ENCODE measurements around the gene TP53I11. TPM values are rescaled to one million over a fixed set of nuclear protein-coding genes. Genes with fewer than 3 reads are reported as not detected.

The TP53I11 gene
- polyA plus RNA-seq, 1 donor (not counting 4 experiments of a cell fraction or from before 2014, with no cell fraction given), result 21.4 TPM

DNA sequence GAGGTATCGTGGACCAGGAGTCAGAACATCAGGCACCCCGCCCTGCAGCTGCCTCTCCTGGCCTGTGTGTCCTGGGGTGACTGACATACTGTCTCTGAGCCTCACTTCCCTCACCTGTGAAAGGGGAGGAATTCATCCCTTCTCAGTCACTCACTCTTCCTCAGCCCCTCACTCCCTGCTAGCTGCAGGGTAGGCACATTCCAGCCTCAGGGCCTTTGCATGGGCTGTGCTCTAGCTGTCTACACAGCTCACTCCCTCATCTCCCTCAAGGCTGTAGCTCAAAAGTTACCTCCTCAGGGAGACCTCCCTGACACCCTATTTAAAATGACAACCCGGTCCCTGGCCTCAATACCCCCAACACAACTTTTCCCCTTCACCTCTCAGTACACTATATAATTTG is 2.5 kb downstream of the TP53I11 start:
- TF ChIP-seq CTCF (optimal IDR thresholded peaks at IDR 0.05 in 1 of 3, IDR thresholded peaks at IDR 0.05 in 1 of 3, conservative IDR thresholded peaks at IDR 0.05 in 1 of 3; ENCODE audit: extremely low read depth in 1 of 3, insufficient read depth in 2 of 3, low read length in 3 of 3) (no peak), EZH2 (IDR thresholded peaks at IDR 0.05; ENCODE audit: low read length) (no peak)
- no peak overlapping the region for H3K27ac ChIP-seq (ENCODE audit: control insufficient read depth, insufficient read depth, low read length)
- H3K9me1 ChIP-seq (ENCODE audit: control insufficient read depth, extremely low read depth, insufficient read depth, low read length), result no peaks in the 10 kb centered on the region
- no peak overlapping the region for H3K9ac ChIP-seq (ENCODE audit: control insufficient read depth, extremely low read depth, insufficient read depth, low read length)
- no peak for FAIRE-seq
- peaks cover 24% of the 10 kb centered on the region for H3K4me1 ChIP-seq (ENCODE audit: control insufficient read depth, extremely low read depth, insufficient read depth, low read length)
- no peaks in the 10 kb centered on the region for H3K9me3 ChIP-seq (ENCODE audit: control insufficient read depth, low read depth, low read length)
- H2AFZ ChIP-seq (ENCODE audit: control insufficient read depth, low read length), result no peak overlapping the region
- peaks cover 7 to 8% of the 10 kb centered on the region in 2 experiments for H3K36me3 ChIP-seq (ENCODE audit: control insufficient read depth in 2 of 2, extremely low read depth in 1 of 2, insufficient read depth in 2 of 2, low read length in 2 of 2)
- peaks cover 5% of the 10 kb centered on the region for H3K79me2 ChIP-seq (ENCODE audit: control insufficient read depth, insufficient read depth, low read length)
- H3K4me3 ChIP-seq (ENCODE audit: control insufficient read depth in 2 of 3, extremely low read depth in 1 of 3, insufficient read depth in 2 of 3, low read depth in 1 of 3, low read length in 3 of 3), result no peak overlapping the region
- H3K27me3 ChIP-seq (ENCODE audit: control insufficient read depth, extremely low read depth, insufficient read depth, low read length), result no peaks in the 10 kb centered on the region
- no peak overlapping the region for H3K4me2 ChIP-seq (ENCODE audit: control insufficient read depth, extremely low read depth, insufficient read depth, low read depth, low read length)
- H4K20me1 ChIP-seq (ENCODE audit: control insufficient read depth, extremely low read depth, insufficient read depth, low read length), result peaks cover 13% of the 10 kb centered on the region
- dilution Hi-C loops (cut with MboI; ENCODE audit: extremely low pct_ligation_motif_present, low sequenced_read_pairs), result loop anchor here (25.0 kb wide), 1 partner anchor 389 kb away; no protein-coding TSS in a partner anchor
- DNase-seq (ENCODE audit: low read depth, low spot score), result no peak

- dilution Hi-C loops (cut with MboI; ENCODE audit: extremely low pct_ligation_motif_present, low sequenced_read_pairs), result loop anchor here (25.0 kb wide), 1 partner anchor 390 kb away; no protein-coding TSS in a partner anchor
- no peak for TF ChIP-seq CTCF (optimal IDR thresholded peaks at IDR 0.05 in 1 of 3, IDR thresholded peaks at IDR 0.05 in 1 of 3, conservative IDR thresholded peaks at IDR 0.05 in 1 of 3; ENCODE audit: extremely low read depth in 1 of 3, insufficient read depth in 2 of 3, low read length in 3 of 3)
- no peak for TF ChIP-seq EZH2 (IDR thresholded peaks at IDR 0.05; ENCODE audit: low read length)
- Histone ChIP-seq H4K20me1 (ENCODE audit: control insufficient read depth, extremely low read depth, insufficient read depth, low read length) (peaks cover 19% of the 10 kb centered on the region), H3K4me1 (ENCODE audit: control insufficient read depth, extremely low read depth, insufficient read depth, low read length) (peaks cover 20% of the 10 kb centered on the region), H3K36me3 (ENCODE audit: control insufficient read depth in 2 of 2, extremely low read depth in 1 of 2, insufficient read depth in 2 of 2, low read length in 2 of 2) (peaks cover 7 to 8% of the 10 kb centered on the region in 2 experiments), H3K9me3 (ENCODE audit: control insufficient read depth, low read depth, low read length) (no peaks in the 10 kb centered on the region), H3K4me2 (ENCODE audit: control insufficient read depth, extremely low read depth, insufficient read depth, low read depth, low read length) (no peak overlapping the region), H3K27me3 (ENCODE audit: control insufficient read depth, extremely low read depth, insufficient read depth, low read length) (no peaks in the 10 kb centered on the region), H3K27ac (ENCODE audit: control insufficient read depth, insufficient read depth, low read length) (no peak overlapping the region), H2AFZ (ENCODE audit: control insufficient read depth, low read length) (no peak overlapping the region), H3K79me2 (ENCODE audit: control insufficient read depth, insufficient read depth, low read length) (peaks cover 11% of the 10 kb centered on the region), H3K9ac (ENCODE audit: control insufficient read depth, extremely low read depth, insufficient read depth, low read length) (no peak overlapping the region), H3K4me3 (ENCODE audit: control insufficient read depth in 2 of 3, extremely low read depth in 1 of 3, insufficient read depth in 2 of 3, low read depth in 1 of 3, low read length in 3 of 3) (no peak overlapping the region), H3K9me1 (ENCODE audit: control insufficient read depth, extremely low read depth, insufficient read depth, low read length) (no peaks in the 10 kb centered on the region)
- no peak for DNase-seq (ENCODE audit: low read depth, low spot score)
- FAIRE-seq, result no peak
These were observed 3.6 kb downstream of the TP53I11 start for GRCh38 chr11:44947114-44947513.

Measured in keratinocyte (primary cell).